Germinal center (tissue), 1 donor: ENCODE results near the gene TMEM238.

ENCODE experiments used
- DNase-seq: peaks from one replicate; pipeline ENCODE4 v3.0.0; 2012; ENCODE audit warnings: mixed read lengths, low spot score

Gene TMEM238

DNA sequence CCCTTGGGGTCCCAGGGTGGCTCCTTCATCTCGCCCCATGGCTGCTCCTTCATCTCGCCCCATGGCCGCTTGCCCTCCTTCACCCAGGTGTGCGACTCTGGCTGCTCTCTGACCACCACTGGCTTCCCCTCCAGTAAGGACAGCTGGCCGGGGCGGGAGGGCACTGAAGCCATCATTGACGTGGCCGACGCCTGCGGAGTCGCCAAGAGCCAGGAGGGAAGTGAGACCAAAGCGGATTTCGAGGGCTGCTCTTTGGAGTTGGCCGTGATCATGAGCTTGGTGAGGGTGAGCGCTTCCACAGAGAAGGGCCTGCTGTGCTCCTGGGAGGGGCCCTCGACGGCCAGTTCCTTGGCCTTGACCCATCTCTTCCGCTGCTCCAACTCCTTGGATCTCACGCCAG lies 25.6 kb downstream of the TMEM238 start:
- DNase-seq, result no peak

DNA sequence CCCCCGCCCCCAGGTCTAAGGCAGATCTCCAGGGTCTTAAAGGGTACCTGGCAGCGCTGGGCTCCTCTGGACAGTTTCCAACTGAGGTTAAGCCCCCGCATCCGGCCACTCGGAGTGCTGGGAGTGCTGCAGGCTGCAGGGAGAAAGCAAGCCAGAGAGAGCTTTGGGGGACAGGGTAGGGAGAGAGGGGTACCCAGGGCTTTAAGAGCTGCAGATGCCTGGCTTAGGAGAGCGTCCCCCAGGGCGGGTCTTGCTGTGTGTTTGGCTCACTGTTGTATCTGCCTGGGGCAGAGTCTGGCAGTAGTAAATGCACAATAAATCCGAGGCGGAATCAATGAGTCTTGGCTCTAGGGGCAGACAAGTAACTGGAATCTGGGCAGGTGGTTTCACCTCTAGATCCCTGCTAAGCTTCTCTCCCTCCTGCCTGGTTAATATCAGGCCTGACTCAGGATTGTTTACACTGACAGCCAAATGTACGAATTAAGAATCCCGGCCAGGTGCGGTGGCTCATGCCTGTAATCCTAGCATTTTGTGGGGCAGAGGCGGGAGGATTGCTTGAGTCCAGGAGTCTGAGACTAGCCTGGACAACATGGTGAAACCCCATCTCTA lies 28.8 kb downstream of the TMEM238 start:
- no peak for DNase-seq

DNA sequence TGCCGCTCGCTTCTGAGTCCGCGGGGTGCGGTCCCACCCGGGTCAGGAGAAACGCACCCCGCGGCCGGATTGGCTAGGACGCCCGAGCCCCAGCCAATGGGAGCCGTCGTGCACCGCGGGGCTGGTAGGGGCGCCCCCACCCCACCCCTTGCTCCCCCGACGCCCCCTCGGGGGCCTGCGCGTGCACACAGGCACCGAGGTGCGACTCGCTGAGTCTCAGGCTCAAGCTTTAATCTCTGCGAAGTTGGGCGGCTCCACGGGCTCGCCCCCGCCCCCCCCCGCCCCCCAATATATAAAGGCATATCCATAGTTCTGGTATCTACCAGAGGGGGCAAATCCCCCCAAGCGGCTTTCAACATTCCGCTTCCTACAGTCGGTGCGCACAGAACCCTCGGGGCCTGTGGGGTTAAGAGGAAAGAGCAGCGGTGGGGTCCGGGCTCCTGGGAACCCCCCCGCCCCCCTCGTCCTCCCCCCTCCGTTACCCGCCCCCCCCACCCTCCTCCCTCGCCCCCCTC lies 29.3 kb downstream of the TMEM238 start, which contains the start of gene COX6B2:
TSS of gene COX6B2 (minus strand) at position 22 of the 515 bp plus-strand sequence. CDS start 198 bp downstream, outside the sequence.
- DNase-seq, result no peak

DNA sequence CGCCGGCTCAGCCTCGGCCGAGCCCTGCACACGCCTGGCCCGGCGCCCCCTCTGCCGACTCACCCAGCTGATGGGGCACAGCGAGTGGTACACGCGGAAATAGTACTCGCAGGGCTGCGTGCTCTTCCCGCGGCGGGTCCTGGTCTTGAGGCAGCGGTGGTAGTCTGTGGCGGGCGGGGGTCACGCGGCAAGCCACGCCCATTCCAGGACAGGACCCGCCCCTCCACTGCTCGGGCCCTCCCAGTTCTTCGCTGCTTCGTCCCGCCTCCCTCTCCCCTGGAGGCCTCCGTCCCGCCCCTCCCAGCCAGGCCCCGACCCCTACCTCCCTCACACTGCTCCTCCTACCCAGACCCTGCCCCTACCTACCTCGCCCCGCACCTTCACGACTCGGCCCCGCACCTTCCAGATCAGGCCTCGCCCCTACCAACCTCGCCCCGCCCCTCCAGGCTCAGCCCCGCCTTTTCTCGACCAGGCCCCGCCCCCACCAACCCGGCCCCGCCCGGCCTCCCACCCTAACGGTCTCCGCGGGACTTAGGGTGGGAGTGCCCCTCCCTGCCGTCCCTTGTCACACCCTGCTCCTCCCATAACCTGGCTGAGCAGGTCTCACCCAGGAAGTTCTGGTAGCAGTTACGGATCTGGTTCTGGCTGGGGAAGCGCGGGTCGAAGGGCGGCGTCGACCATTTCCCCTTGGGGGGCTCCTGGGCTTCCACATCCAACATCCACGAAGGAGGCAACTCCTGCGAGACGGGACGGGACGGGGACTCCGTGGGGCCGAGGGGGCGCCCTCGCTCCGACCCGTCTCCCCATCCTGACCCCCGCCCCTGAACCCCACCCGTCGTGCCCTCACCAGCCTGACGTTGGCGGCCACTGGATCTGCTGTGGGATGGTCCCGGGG lies 30.0 kb downstream of the TMEM238 start:
- DNase-seq, result peak; percentile 87

DNA sequence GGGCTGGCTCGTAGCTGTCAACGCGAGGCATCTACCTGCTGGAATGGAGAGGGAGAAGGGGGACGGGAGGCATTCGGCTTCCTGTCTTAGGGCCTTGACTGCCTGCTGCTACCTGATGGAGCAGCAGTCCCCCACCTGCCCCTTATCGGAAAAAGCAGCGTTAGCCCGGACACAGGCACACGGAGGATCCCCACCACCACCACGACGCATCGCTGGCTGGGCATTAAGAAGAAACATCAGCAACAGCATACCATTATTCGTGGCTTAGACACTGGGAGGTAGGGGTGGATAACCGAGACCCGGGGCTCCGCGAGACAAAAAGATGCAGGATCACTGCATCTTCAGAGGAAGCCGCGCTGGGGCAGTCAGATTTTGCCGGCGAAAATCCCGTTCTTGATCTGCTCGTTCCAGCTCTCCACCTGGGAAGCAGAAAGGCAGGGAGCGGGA lies 30.7 kb downstream of the TMEM238 start:
- no peak for DNase-seq

DNA sequence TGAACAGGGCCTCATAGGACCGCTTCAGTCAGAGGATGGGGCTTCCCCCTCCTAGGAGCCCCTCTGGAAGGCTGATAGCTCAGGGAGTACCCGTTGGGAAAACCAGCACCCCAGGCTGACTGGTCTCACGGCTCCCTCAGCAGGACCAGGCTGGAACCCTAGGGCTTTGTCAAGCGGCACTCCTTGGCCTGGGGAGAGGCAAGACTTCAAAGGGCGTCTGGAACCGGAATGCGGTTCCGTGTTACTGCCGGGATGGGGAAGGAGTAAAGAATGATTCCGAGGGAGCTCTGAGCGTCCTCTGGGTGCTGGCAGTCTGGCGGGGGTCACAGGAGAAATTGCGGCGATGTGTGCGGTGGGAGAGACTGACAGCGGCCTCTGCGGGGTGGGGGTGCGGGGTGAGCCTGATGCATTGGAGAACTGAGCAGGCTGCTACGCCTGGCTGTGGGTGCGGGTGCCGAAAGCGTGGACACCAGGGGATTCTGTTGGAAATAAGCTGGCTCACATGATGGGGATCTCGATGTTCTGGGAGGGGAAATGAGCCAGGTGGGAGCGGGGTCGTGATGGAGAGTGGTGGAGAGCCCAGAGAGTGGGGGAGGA lies 31.4 kb downstream of the TMEM238 start:
- DNase-seq, result no peak

DNA sequence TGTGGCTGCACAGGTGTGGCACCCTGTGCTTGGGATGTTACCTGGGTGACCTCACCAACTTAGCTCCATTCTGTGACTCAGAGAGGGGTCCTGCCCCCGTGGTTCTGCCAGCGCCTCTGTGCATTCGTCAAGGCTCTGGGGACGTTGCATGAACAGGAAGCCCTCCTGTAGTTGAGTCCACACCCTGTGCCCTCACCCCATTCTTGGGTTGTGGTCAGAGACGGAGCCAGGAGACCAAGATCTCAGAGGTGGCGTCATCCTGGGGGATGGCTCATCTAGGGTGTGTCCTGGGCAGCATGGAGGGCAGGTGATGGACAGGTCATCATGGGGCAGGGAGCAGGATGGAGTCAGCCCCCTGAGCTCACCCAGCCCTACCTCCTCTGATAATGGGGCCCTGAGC lies 32.1 kb downstream of the TMEM238 start:
- no peak for DNase-seq

DNA sequence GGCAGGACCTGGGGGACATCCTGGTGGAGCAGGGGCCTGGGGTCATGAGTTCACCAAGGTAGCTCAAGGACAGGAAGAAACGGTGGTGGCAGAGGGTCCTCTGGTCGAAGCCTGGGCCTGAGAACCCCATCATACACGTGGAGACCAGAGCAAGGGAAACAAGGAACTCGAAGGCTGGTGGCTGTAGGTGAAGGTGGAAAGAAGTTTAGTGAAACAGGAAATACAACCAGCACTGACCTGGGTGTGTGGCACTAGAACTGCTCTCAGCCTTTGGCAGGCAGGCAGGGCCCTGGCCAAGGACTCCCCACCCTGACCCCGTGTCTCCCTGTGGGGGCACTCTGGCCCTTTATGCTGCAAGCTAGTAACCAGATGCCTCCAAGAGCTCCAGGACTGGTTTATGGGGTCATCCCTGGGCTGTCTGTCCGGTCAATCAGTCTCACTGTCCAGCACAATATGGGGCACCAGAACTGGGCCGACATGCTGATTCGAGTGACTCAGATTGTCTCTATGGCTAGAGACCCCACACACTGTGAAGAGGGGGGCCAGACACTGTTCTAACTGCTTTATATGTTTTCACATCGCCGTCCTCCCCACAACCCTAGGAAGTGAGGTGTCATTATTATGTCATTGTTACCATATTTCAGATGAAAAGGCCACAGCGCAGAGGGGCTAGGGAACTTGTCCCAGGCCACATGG lies 33.3 kb downstream of the TMEM238 start:
- no peak for DNase-seq

DNA sequence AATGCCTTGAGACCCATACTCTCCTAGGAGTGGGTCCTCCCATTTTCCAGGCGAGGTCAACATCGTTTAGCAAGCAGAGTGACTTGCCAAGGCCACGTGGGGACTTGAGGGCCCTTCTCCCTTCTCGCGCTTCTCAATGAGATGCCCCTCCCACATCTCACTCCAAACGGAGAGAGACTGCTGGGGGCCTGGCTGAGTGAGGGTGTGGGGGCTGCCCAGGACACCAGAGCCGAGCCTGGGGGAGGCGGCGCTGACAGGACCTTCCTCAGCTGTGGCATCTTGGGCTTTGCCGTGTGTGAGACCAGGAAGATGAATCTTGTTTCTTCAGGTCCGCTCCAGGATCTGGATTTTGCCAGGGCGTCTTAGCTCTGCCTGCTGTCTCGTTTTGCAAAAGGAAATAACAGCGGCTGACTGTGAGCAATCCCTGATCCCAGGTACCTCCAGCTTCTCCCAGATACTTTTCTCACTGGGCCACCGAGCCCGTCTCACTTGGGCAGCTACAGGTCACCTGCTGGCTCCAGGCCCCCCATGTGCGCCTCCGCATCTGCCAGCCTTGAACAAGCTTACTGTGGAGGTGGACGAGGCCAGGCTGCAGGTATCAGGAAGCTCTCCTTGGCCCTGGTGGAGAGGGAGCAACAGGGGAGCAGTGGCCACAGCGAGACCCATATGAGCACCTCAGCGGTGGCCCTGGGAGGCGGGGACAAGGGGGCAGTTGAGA lies 35.6 kb downstream of the TMEM238 start:
- DNase-seq, result no peak

DNA sequence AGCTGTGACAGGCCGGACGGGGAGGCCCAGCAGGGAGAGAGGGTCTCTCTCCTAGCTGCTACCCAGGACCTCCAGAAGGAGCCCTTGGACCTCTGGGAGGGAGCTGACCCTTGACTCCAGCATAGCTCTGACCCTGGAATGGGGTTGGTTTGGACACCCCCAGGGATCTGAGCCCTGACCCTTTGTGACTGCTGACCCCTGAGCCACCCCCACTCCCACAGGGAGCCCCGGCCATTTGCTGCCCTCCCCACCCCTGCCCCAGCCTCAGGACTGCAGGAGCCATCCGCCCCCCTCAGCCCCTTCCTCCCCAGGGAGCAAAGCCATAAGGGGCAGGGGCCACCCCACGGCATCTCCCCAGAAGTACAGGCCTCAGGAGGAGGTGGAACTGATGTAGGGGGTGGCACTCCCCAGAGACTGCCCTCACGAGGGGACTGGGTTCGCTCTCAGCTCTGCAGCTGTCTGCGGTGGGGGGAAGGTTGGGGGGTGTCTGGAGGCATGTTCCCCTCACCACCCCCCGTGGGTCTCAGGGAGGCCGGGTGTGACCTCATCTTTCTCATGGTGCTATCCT lies 36.6 kb downstream of the TMEM238 start:
- no peak for DNase-seq

DNA sequence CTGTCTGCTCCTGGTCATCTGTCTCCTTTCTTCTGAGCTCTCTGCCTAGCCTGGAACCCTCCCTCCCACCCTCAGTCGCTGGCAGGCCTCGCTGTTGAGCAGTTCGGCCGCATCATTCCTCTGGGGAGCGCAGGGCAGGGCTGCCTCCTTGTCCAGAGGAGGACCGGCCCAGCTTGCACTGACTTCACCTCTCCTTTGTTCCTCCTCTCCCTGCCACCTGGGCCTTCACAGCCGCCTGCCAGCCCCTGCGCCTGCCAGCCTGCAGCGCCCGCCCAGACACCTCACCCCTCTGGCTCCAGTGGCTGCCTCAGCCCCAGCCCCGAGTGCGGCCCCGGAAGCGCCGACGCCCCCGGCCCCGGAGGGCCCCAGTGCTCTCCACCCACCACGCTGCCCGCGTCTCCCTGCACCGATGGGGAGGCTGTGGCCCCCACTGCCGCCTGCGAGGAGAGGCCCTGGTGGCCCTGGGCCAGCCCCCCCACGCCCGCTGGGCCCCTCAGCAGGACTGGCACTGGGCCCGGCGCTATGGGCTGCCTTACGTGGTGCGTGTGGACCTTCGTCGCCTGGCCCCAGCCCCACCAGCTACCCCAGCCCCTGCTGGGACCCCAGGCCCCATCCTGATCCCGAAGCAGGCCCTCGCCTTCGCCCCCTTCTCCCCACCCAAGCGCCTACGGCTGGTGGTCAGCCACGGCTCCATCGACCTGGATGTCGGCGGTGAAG lies 37.2 kb downstream of the TMEM238 start:
- DNase-seq, result no peak

DNA sequence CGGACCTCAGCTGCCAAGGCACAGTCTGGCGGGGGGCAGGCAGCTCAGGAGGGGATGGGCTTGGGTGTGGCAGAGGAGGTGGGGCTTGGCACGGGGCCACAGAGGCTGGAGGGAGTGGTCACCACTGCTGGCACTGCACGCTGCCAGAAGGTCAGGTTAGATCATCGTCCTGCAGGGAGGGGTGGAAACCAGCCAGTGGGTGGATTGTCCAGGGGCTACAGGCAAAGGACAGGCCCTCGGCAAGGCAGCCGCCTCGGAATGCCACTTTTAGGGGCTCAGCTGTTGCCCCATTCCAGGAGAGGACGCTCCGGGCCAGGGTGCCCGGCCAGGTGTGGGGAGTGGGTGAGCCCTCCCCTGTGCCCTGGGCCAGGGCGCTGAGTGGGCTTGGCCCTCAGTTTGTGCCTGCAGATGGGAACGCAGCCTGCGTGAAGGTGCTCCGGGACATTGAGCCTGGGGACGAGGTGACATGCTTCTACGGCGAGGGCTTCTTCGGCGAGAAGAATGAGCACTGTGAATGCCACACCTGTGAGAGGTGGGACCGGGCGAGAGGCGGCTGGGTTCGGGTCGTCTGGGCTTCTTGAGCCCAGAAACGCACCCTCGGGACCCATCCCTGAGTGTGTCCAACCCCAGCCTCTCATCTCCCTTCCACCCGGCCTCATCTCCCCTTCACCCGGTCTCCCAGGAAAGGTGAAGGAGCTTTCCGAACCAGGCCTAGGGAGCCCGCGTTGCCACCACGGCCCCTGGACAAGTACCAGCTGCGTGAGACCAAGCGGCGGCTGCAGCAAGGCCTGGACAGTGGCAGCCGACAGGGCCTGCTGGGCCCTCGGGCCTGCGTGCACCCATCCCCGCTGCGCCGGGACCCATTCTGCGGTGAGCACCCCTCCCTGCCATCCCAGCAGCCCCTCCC lies 38.0 kb downstream of the TMEM238 start:
- DNase-seq, result no peak

DNA sequence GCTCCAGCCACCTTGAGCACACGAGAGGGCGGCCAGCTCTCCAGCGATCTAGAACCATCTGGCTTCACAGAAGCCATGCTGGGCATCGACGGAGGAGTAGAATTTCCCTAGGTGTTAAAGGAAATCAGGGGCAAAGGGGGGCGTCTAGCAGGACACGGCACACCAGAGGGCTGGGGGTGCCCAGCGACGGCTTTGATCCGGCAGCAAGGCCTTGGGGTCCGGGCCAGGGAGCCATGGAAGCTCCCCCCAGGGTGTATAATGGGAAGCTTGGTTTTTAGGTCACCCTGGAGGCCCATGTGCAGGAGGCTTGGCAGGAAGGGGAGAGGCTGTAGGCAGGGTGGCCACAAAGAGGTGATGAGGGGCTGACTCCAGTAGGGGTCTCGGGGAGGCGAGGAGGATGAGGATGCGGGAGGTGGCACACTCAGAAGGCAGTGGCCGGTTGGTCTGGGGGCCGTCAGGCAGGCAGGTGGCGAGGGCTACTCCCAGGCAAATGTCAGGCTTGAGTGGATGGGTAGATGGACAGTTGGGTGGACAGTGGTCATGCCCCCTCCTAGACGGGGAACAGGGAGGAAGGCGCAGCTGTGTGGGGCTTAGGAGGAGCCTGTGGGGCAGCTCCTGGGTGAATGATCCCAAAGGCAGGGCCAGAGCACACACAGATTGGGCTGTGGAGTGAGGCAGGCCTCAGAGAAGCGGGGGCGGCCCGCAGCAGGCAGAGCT lies 38.8 kb downstream of the TMEM238 start:
- DNase-seq, result no peak

DNA sequence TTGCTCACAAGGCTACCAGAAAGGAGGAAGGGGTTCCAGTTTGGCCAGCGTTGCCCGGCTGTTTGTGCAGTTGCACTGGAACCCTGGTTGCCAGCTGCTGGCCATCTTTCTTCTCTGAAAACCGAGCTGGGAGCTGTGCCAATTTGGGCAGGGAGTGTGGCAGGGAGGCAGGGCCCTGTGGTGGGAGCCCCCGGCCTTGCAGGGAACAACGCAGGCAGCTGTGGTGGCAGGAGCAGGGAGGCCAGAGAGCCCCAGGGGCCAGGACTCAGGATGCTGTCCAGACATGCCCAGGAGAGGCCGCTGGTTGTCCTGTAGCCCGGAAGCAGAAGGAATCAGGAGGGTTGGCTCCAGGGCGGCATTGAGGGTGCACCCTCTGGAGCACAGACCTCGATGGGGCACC lies 39.6 kb downstream of the TMEM238 start:
- DNase-seq, result no peak

DNA sequence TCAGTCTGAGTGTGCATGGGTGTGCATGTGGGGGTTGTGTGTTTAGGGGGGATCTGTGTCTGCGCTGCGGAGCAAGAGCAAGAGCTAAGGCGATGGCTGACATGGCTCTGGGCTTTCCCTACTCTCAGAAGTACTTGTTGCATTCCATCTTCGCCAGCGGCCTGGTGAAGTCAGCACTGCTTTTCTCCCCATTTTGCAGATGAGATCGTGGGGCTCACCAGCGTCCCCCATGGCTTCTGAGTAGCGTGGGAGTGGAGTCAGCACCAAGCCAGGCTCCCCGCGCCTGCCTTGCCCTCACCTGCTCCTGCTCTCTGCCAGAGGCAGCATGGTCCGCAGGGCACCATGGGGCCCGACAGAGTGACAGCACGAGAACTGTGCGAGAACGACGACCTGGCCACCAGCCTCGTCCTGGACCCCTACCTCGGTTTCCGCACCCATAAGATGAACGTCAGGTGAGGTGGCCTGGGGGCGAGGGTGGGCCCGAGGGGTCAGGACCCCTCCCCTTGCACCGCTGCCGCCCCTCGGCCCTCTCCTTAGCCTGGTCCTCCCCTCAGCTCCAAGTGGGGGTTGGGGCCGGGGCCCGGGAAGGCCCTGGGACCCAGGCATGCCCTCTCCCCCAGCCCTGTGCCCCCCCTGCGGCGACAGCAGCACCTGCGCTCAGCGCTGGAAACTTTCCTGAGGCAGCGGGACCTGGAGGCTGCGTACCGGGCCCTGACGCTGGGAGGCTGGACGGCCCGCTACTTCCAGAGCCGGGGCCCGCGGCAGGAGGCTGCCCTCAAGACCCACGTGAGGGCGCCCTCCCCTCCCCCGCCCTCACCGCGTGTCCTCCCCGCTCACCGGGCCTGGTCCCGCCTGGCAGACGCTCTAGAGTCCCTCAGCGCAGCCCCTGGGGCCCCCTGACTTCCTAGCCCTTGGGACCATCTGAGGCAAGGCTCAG lies 42.2 kb downstream of the TMEM238 start:
- no peak for DNase-seq

DNA sequence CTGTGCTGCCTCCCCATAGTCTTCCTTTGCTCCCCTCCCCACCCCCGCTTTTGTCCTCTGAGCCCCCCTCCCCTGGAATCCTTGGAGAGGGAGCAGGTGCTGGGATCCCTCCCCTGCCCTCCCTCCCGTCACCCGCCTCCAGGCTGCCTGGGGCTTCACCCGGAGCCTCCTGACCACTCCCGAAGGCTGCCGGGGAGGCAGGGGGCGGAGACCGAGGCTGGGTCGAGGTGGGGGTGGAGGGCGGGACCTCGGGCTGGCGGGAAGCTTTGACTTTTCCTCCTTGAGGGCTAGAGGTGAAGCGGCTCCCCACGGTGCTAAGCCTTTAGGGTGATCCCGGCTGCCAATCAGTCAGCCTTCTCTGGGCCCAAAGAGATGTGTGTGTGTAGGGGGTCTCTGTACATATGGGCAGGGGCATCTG lies 42.9 kb downstream of the TMEM238 start:
- DNase-seq, result peak; percentile 68

DNA sequence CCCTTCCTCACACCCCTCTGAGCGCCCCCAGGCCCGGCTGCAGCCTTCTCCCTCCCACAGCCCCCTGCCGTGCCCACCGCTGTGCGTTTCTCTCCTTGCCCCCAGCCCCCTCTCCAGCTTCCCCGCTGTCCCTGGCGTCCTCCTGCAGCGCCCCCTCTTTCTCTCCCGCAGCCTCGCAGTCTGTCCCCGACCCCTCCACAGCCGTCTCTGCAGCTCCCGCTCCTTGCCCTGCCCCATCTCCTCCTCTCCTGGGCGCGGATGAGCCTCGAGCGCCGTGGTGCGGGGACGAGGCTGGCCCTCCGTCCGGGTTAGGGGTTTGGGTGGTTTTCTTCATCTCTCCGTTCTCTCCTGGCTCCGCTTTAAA lies 43.3 kb downstream of the TMEM238 start:
- no peak for DNase-seq
